ENCODE data around the gene PRAMEF17.
"Not testable (repeated sequence)": the region's sequence is repeated elsewhere in the genome, so short reads cannot be mapped to it uniquely, and the experiment has no call there.

The PRAMEF17 gene

GRCh38 chr1:13389332-13389731, at the start of gene PRAMEF17:
Gene PRAMEF17 (plus strand): TSS chr1:13389632. CDS start chr1:13389658, 26 bp downstream.
- DNase-seq (ENCODE audit: low read depth in 2 of 2), result not testable (repeated sequence)

- not testable (repeated sequence) for DNase-seq (ENCODE audit: low read depth in 2 of 2)
Observed at GRCh38 chr1:13342496-13342895, 46.9 kb upstream of the PRAMEF17 start.

- DNase-seq (ENCODE audit: low read depth in 2 of 2), result not testable (repeated sequence)
Observed at GRCh38 chr1:13347034-13347433, 42.4 kb upstream of the PRAMEF17 start, which contains the start of gene PRAMEF14. Gene PRAMEF14 (minus strand): TSS chr1:13347134. CDS start chr1:13345314, 1,820 bp downstream.

GRCh38 chr1:13353476-13353875, 36.0 kb upstream of the PRAMEF17 start:
- not testable (repeated sequence) for DNase-seq (ENCODE audit: low read depth in 2 of 2)

GRCh38 chr1:13354475-13354874, 35.0 kb upstream of the PRAMEF17 start:
- not testable (repeated sequence) for DNase-seq (ENCODE audit: low read depth in 2 of 2)

- peak in 1 of 2 donors; percentile 3 for DNase-seq (ENCODE audit: low read depth in 2 of 2)
Observed at GRCh38 chr1:13356774-13357173, 32.7 kb upstream of the PRAMEF17 start.

GRCh38 chr1:13362364-13362763, 27.1 kb upstream of the PRAMEF17 start:
- not testable (repeated sequence) for DNase-seq (ENCODE audit: low read depth in 2 of 2)

- DNase-seq (ENCODE audit: low read depth in 2 of 2), result not testable (repeated sequence)
Observed at GRCh38 chr1:13364928-13365327, 24.5 kb upstream of the PRAMEF17 start.

GRCh38 chr1:13366536-13366935, 22.9 kb upstream of the PRAMEF17 start:
- DNase-seq (ENCODE audit: low read depth in 2 of 2), result not testable (repeated sequence)

- not testable (repeated sequence) for DNase-seq (ENCODE audit: low read depth in 2 of 2)
Observed at GRCh38 chr1:13368544-13368943, 20.9 kb upstream of the PRAMEF17 start.

GRCh38 chr1:13378983-13379382, 10.4 kb upstream of the PRAMEF17 start:
- DNase-seq (ENCODE audit: low read depth in 2 of 2), result not testable (repeated sequence)

GRCh38 chr1:13380380-13380779, 9.1 kb upstream of the PRAMEF17 start:
- not testable (repeated sequence) for DNase-seq (ENCODE audit: low read depth in 2 of 2)

- not testable (repeated sequence) for DNase-seq (ENCODE audit: low read depth in 2 of 2)
Observed at GRCh38 chr1:13393004-13393403, 3.6 kb downstream of the PRAMEF17 start.

- DNase-seq (ENCODE audit: low read depth in 2 of 2), result not testable (repeated sequence)
Observed at GRCh38 chr1:13394761-13395160, 5.3 kb downstream of the PRAMEF17 start.

- not testable (repeated sequence) for DNase-seq (ENCODE audit: low read depth in 2 of 2)
Observed at GRCh38 chr1:13395311-13395710, 5.9 kb downstream of the PRAMEF17 start.

- no peak for DNase-seq (ENCODE audit: low read depth in 2 of 2)
Observed at GRCh38 chr1:13407811-13408210, 18.4 kb downstream of the PRAMEF17 start.

- DNase-seq (ENCODE audit: low read depth in 2 of 2), result not testable (repeated sequence)
Observed at GRCh38 chr1:13410150-13410549, 20.7 kb downstream of the PRAMEF17 start, which contains the start of gene PRAMEF20. Gene PRAMEF20 (plus strand): TSS chr1:13410450. CDS start chr1:13416355, 5,905 bp downstream.

- no peak for DNase-seq (ENCODE audit: low read depth in 2 of 2)
Observed at GRCh38 chr1:13430495-13430894, 41.1 kb downstream of the PRAMEF17 start.

- no peak for DNase-seq (ENCODE audit: low read depth in 2 of 2)
Observed at GRCh38 chr1:13432251-13432650, 42.8 kb downstream of the PRAMEF17 start.

- not testable (repeated sequence) for DNase-seq (ENCODE audit: low read depth in 2 of 2)
Observed at GRCh38 chr1:13433694-13434358, 44.4 kb downstream of the PRAMEF17 start.

GRCh38 chr1:13435458-13435857, 46.0 kb downstream of the PRAMEF17 start:
- DNase-seq (ENCODE audit: low read depth in 2 of 2), result no peak

- DNase-seq (ENCODE audit: low read depth in 2 of 2), result not testable (repeated sequence)
Observed at GRCh38 chr1:13439104-13439783, 49.8 kb downstream of the PRAMEF17 start.

Measured in stimulated activated CD4-positive, alpha-beta T cell treated with anti-CD3 and anti-CD28 coated beads, Interleukin-1b, Interleukin-23, amount 100 ng/mL, for 4 hours (primary cell).